Measurements from ENCODE around the gene USP47.

The USP47 gene

DNA sequence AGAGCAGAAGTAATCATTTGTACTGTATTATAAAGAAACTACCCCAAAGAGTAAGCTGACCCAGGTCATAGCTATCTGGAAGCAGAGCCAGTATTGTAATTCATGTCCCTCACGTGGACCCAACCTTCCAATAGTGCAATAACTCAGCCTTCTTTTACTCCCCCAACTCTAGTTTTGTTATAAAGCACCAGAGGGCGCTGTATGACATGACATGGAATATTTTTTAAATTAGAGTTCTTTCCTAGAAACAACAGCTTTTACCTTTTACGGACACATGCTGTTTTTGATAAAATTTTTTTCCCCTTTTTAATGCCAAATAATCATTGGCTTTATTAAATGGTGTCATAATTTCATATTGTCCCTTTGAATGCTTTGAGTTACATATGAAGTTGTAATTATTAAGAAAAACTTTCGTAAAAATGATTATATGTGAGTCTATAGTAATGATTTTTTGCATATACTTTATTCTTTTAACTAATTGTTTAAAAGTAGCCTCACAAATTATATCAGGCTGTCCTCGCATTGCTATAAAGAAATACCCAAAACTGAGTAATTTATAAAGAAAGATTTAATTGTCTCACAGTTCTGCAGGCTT, 89.8 kb downstream of the USP47 start:
- H3K9me3 ChIP-seq (ENCODE audit: control insufficient read depth, insufficient read depth, low read depth, low read length), result no peaks in the 10 kb centered on the region
- H3K36me3 ChIP-seq (ENCODE audit: control insufficient read depth in 2 of 2, insufficient read depth in 1 of 2, low read length in 2 of 2), result peaks cover 0 to 57% of the 10 kb centered on the region in 2 experiments; a peak in 1 of 3 replicates
- H3K27ac ChIP-seq (ENCODE audit: extremely low read depth, low read depth, low read length), result no peak overlapping the region
- ChIA-PET POLR2A (no interaction called here), CTCF (interaction anchor here (0.5 to 2.6 kb wide), 21 partner anchors 9 to 917 kb away, joined by 3 to 42 read pairs (median 4); no protein-coding TSS in a partner anchor)
- no peaks in the 10 kb centered on the region for H3K4me1 ChIP-seq (ENCODE audit: control insufficient read depth, insufficient read depth, low read length)
- no peak overlapping the region for H3K4me3 ChIP-seq (ENCODE audit: low read depth, low read length)
- TF ChIP-seq ZSCAN5A (tag by site-specific recombination; IDR thresholded peaks at IDR 0.05) (no peak), ZNF654 (tag by site-specific recombination; IDR thresholded peaks at IDR 0.05; ENCODE audit: low read depth) (peak; percentile 41)

DNA sequence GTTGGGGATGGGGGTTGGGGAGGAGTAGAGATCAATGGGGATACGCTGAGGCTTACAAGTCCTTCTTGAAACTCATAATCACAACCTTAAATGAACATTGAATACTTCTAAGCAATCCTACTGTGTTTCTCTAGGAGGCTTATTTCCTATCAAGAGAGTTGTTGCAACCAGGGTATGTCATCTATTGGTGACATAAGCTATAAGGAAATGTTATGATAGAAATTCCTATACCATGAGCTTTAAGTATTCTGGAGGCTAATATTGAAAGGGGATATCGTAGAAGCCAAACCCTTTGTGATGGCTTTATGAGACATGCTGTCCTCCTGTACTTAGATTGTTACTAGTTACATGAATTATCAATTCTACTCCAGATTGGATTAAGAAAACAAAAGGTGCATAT, 93.8 kb downstream of the USP47 start:
- Histone ChIP-seq H3K4me3 (ENCODE audit: low read depth, low read length) (no peak overlapping the region), H3K4me1 (ENCODE audit: control insufficient read depth, insufficient read depth, low read length) (no peaks in the 10 kb centered on the region), H3K27ac (ENCODE audit: extremely low read depth, low read depth, low read length) (no peak overlapping the region), H3K9me3 (ENCODE audit: control insufficient read depth, insufficient read depth, low read depth, low read length) (no peaks in the 10 kb centered on the region), H3K36me3 (ENCODE audit: control insufficient read depth in 2 of 2, insufficient read depth in 1 of 2, low read length in 2 of 2) (peaks cover 0 to 72% of the 10 kb centered on the region in 2 experiments; a peak in 1 of 3 replicates)
- CTCF ChIA-PET, result interaction anchor here (0.9 to 1.2 kb wide), 2 partner anchors 109 to 576 kb away, joined by 3 read pairs; no protein-coding TSS in a partner anchor
- TF ChIP-seq ZFP37 (tag by site-specific recombination; IDR thresholded peaks at IDR 0.05), result no peak
- TF ChIP-seq ZNF561 (tag by site-specific recombination; IDR thresholded peaks at IDR 0.05; ENCODE audit: borderline replicate concordance), result no peak
- TF ChIP-seq ZNF10 (tag by site-specific recombination; IDR thresholded peaks at IDR 0.05), result no peak
- no peak for TF ChIP-seq KLF16 (tag by site-specific recombination; IDR thresholded peaks at IDR 0.05)
- TF ChIP-seq ZNF394 (tag by site-specific recombination; IDR thresholded peaks at IDR 0.05; ENCODE audit: borderline replicate concordance), result no peak
- TF ChIP-seq ZBTB49 (tag by site-specific recombination; IDR thresholded peaks at IDR 0.05; ENCODE audit: low read depth), result no peak
- TF ChIP-seq, protein P1, sequence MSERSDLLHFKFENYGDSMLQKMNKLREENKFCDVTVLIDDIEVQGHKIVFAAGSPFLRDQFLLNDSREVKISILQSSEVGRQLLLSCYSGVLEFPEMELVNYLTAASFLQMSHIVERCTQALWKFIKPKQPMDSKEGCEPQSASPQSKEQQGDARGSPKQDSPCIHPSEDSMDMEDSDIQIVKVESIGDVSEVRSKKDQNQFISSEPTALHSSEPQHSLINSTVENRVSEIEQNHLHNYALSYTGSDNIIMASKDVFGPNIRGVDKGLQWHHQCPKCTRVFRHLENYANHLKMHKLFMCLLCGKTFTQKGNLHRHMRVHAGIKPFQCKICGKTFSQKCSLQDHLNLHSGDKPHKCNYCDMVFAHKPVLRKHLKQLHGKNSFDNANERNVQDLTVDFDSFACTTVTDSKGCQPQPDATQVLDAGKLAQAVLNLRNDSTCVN (tag by site-specific recombination; optimal IDR thresholded peaks at IDR 0.05), result no peak
- TF ChIP-seq, protein P2, sequence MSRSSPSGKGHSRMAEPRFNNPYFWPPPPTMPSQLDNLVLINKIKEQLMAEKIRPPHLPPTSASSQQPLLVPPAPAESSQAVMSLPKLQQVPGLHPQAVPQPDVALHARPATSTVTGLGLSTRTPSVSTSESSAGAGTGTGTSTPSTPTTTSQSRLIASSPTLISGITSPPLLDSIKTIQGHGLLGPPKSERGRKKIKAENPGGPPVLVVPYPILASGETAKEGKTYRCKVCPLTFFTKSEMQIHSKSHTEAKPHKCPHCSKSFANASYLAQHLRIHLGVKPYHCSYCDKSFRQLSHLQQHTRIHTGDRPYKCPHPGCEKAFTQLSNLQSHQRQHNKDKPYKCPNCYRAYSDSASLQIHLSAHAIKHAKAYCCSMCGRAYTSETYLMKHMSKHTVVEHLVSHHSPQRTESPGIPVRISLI (tag by site-specific recombination; IDR thresholded peaks at IDR 0.05), result no peak
- POLR2A ChIA-PET, result no interaction called here

- Histone ChIP-seq H3K27ac (ENCODE audit: extremely low read depth, low read depth, low read length) (no peak overlapping the region), H3K9me3 (ENCODE audit: control insufficient read depth, insufficient read depth, low read depth, low read length) (no peaks in the 10 kb centered on the region), H3K36me3 (ENCODE audit: control insufficient read depth in 2 of 2, insufficient read depth in 1 of 2, low read length in 2 of 2) (peaks cover 3 to 81% of the 10 kb centered on the region in 2 experiments; a peak in 1 of 3 replicates), H3K4me1 (ENCODE audit: control insufficient read depth, insufficient read depth, low read length) (no peaks in the 10 kb centered on the region), H3K4me3 (ENCODE audit: low read depth, low read length) (no peak overlapping the region)
- POLR2A ChIA-PET, result no interaction called here
- CTCF ChIA-PET, result interaction anchor here (1.0 kb wide), 1 partner anchor 38 kb away, joined by 3 read pairs; no protein-coding TSS in a partner anchor
- TF ChIP-seq ZNF768 (tag by site-specific recombination; IDR thresholded peaks at IDR 0.05), result no peak
- no peak for TF ChIP-seq ZNF426 (tag by site-specific recombination; IDR thresholded peaks at IDR 0.05)
- no peak for TF ChIP-seq ZSCAN23 (tag by site-specific recombination; IDR thresholded peaks at IDR 0.05)
- TF ChIP-seq, protein P3, sequence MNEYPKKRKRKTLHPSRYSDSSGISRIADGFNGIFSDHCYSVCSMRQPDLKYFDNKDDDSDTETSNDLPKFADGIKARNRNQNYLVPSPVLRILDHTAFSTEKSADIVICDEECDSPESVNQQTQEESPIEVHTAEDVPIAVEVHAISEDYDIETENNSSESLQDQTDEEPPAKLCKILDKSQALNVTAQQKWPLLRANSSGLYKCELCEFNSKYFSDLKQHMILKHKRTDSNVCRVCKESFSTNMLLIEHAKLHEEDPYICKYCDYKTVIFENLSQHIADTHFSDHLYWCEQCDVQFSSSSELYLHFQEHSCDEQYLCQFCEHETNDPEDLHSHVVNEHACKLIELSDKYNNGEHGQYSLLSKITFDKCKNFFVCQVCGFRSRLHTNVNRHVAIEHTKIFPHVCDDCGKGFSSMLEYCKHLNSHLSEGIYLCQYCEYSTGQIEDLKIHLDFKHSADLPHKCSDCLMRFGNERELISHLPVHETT (tag by site-specific recombination; IDR thresholded peaks at IDR 0.05), result no peak
- no peak for TF ChIP-seq ZNF223 (tag by site-specific recombination; IDR thresholded peaks at IDR 0.05)
- TF ChIP-seq ZBTB44 (tag by site-specific recombination; IDR thresholded peaks at IDR 0.05), result no peak
- no peak for TF ChIP-seq SALL2 (tag by site-specific recombination; IDR thresholded peaks at IDR 0.05; ENCODE audit: borderline replicate concordance)
- TF ChIP-seq ZNF292 (tag by site-specific recombination; IDR thresholded peaks at IDR 0.05; ENCODE audit: borderline replicate concordance, low read depth), result no peak
- no peak for TF ChIP-seq TRIM28 (IDR thresholded peaks at IDR 0.05; ENCODE audit: borderline replicate concordance, low read length)
- no peak for TF ChIP-seq ZNF707 (tag by site-specific recombination; IDR thresholded peaks at IDR 0.05)
These were observed 95.7 kb downstream of the USP47 start for GRCh38 chr11:11937433-11937832.

All from HEK293 (cell line).